ENCODE data around the gene VAV2. TPM values are rescaled to one million over a fixed set of nuclear protein-coding genes. Genes with fewer than 3 reads are reported as not detected.

The VAV2 gene
- total RNA-seq, 1 donor from 2014 or later = 4.9 TPM

GRCh38 chr9:133783331-133783731 lies 208.8 kb downstream of the VAV2 start:
- no peak for ATAC-seq (ENCODE audit: poor library complexity)
- intact Hi-C loops (cut with DNase I) = loop anchor here (5.0 kb wide), 1 partner anchor 319 kb away; no protein-coding TSS in a partner anchor
- no peak for DNase-seq

- ATAC-seq (ENCODE audit: poor library complexity) (peak; percentile 78), DNase-seq (peak; percentile 81)
- intact Hi-C loops (cut with DNase I) = loop anchor here (5.0 kb wide), 1 partner anchor 320 kb away; no protein-coding TSS in a partner anchor
Measured at GRCh38 chr9:133782157-133783130, 209.7 kb downstream of the VAV2 start.

- DNase-seq (no peak), ATAC-seq (ENCODE audit: poor library complexity) (no peak)
- intact Hi-C loops (cut with DNase I) = loop anchor here (5.0 kb wide), 1 partner anchor 321 kb away; no protein-coding TSS in a partner anchor
Measured at GRCh38 chr9:133781828-133782135, 210.3 kb downstream of the VAV2 start.

DNA sequence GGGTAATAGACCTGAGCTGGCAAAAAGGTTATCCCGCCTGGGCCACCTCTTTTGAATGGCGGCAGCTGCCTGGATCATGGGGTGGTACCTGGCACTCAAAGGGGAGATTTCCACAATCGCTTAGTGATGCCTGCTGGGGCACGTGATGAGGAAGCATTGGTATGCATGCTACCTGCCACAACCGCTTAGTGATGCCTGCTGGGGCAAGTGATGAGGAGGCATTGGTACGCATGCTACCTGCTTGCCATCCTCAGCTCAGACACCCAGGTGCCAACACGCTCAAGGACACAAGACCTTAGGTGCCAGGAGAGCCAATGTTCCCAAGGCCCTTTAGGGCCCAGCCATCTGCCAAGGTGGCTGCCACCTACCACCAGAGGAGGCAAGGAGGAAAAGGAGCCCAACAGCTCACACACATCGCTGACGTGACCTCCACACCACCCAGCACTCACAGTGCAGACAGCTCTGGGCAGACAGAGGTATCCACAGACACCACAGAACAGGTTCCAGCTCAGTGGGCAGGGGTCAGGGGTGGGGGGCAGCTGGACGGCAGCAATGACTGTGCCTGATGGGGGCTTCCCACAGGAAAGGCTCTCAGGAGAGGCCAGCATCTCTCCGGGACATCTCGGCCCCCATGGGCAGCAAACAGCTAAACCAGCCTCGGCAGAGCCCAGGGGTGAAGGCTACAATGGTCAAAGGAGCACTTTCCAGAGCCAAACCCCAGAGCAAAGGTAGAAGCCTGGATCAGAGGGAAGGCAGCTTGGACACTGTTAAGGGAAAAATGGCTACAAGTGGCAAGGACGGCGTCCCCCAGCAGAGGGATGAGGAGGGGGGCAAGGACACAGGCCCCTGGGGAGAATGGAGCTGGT lies 210.9 kb downstream of the VAV2 start:
- DNase-seq (no peak), ATAC-seq (ENCODE audit: poor library complexity) (no peak)
- intact Hi-C loops (cut with DNase I) = loop anchor here (5.0 kb wide), 1 partner anchor 321 kb away; no protein-coding TSS in a partner anchor

- no peak for ATAC-seq (ENCODE audit: poor library complexity)
- intact Hi-C loops (cut with DNase I) = loop anchor here (5.0 kb wide), 1 partner anchor 322 kb away; no protein-coding TSS in a partner anchor
- peak; percentile 22 for DNase-seq
Measured at GRCh38 chr9:133780404-133780945, 211.6 kb downstream of the VAV2 start.

GRCh38 chr9:133779516-133780403 lies 212.4 kb downstream of the VAV2 start:
- ATAC-seq (ENCODE audit: poor library complexity) (no peak), DNase-seq (peak; percentile 33)
- intact Hi-C loops (cut with DNase I) = loop anchor here (5.0 kb wide), 1 partner anchor 323 kb away; no protein-coding TSS in a partner anchor

DNA sequence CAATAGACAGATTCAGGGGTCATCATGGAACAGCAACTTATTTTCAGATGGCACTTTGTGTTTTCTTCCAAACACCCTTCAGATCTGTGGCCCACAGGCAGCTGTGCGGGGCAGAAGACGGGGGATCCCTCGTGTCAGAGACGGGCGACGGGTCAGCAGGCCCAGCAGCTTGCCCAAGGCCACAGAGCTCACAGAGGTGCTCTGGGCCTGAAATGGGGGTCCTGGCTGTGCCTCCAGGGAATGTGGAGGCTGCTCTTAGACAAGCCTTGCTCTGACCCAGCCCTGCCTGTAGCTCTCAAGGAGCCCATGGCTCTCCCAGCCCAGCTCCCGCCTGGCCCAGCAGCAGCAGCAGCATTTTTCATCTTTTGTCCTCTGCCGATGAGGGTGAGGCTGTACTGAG lies 213.0 kb downstream of the VAV2 start:
- ATAC-seq (ENCODE audit: poor library complexity) = no peak
- peak; percentile 12 for DNase-seq
- intact Hi-C loops (cut with DNase I) = no loop called here

- intact Hi-C loops (cut with DNase I) = no loop called here
- DNase-seq (peak; percentile 24), ATAC-seq (ENCODE audit: poor library complexity) (no peak)
Measured at GRCh38 chr9:133778336-133779013, 213.6 kb downstream of the VAV2 start.

- intact Hi-C loops (cut with DNase I) = no loop called here
- DNase-seq (peak; percentile 35), ATAC-seq (ENCODE audit: poor library complexity) (no peak)
Measured at GRCh38 chr9:133777871-133778270, 214.3 kb downstream of the VAV2 start.

DNA sequence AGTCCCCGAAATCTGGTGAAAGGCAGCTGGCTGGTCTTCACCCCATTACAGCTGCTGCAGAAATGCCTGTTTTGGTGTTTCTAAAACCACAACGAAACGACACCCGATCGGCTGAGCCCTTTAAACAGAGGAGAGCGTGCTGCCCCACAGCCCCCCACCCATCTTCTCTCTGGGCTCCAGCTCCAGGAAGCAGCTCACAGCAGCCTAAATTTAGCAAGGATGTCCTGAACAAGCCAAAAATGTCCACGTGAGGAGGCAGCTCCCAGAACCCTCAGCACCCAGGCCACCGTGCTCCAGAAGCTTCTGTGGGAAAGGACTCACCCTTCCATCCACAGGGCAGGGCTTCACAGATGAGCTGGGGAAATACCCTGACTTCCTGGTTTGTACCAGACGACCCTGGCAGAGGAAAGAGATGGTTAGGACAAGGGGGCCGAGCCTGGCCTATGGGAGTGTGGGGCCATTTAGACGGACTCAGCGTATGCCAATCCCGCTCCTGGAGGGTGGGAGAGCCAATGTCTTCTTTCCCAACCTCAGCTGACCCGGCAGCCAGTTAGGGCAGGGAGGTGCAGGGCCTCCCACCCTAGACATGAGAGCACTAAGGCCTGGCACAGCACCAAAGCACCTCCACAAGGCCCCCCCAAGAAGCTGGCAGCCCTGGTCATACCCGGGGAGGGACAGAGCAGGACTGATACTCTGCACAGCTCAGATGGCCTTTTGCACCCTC lies 214.9 kb downstream of the VAV2 start:
- DNase-seq = peak; percentile 28
- intact Hi-C loops (cut with DNase I) = no loop called here
- ATAC-seq (ENCODE audit: poor library complexity) = peak; percentile 8

- ATAC-seq (ENCODE audit: poor library complexity) (no peak), DNase-seq (peak; percentile 30)
- intact Hi-C loops (cut with DNase I) = no loop called here
Measured at GRCh38 chr9:133775951-133776905, 215.9 kb downstream of the VAV2 start.

- ATAC-seq (ENCODE audit: poor library complexity) (no peak), DNase-seq (no peak)
- intact Hi-C loops (cut with DNase I) = no loop called here
Measured at GRCh38 chr9:133775291-133775690, 216.8 kb downstream of the VAV2 start.

GRCh38 chr9:133774799-133775198 lies 217.3 kb downstream of the VAV2 start:
- intact Hi-C loops (cut with DNase I) = no loop called here
- no peak for ATAC-seq (ENCODE audit: poor library complexity)
- DNase-seq = peak; percentile 42

DNA sequence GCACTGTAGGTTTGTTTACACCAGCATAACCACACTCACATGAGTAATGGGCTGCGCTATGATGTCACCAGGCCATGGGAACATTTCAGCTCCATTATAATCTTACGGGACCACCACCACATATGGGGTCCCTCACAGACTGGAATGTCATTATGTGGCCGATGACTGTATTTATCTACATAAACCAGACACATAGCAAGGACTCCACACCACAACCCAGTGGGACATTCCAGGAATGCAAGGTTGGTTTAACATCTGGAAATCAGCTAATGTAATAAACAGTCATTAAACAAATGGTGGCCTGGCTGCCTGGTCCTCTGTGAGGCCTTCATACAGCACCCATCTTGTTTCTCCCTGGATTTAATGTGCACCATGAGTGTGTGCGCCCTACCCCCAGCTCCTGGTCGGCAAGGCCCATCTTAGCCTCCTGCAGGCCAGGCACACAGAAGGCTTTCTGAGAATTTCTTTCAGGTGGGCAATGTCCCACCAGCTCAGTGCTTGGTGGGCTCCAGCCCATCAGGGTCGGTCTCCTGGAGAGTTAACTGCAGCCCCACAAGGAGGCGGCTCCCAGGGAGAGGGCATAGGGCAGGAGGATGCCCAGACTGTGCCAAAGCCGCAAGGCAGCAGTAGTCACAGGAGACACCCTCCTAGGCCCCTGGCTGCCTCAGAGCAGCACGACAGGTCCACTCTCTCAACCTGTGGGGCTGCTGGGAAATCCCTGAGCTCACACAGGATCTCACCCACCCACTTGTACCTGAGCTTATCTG lies 218.1 kb downstream of the VAV2 start:
- DNase-seq (no peak), ATAC-seq (ENCODE audit: poor library complexity) (no peak)
- intact Hi-C loops (cut with DNase I) = no loop called here

DNA sequence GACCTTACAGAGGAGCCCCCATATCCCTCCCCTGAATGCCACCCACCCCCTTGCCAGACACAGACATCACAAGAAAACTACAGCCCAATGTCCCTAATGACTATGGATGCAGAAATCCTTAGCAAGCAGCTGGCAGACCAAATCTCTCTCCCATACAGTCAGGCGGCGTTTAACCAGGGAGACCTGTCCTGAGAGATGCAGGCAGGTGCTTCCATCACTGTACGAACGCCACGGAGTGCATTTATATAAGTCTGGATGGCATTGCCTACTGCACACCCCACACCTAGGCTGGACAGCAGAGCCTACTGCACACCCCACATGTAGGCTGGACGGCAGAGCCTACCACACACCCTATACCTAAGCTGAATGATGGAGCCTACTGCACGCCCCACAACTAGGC lies 219.5 kb downstream of the VAV2 start:
- DNase-seq (no peak), ATAC-seq (ENCODE audit: poor library complexity) (no peak)
- intact Hi-C loops (cut with DNase I) = no loop called here

All from Right ventricle myocardium superior (tissue), 1 donor.